HEK293 (cell line): Measurements from ENCODE around the gene TTC23L.
A peak's percentile ranks its signal among the peaks of the same experiment; 100 is the strongest.

Experiments
- CTCF ChIA-PET: fragments of 350-600 bp; formaldehyde crosslinking; extraction: SDS; loops from one replicate; lab custom pipeline; 2021; ENCODE audit warnings: antibody characterized with exemption; lab: Yijun Ruan, JAX
- POLR2A ChIA-PET: fragments of 300-600 bp; formaldehyde crosslinking; extraction: SDS; loops from one replicate; lab custom pipeline; 2020; ENCODE audit warnings: antibody characterized with exemption, inconsistent platforms; lab: Yijun Ruan, JAX
- H3K27ac ChIP-seq: fragments of 200-500 bp; sonication (Bioruptor generic); 2 replicates; pipeline ENCODE4 v1.5.1; 2014; ENCODE audit warnings: low read depth, low read length, control low read depth, inconsistent platforms; ENCODE audit errors: extremely low read depth
- H3K36me3 ChIP-seq, 2 experiments: fragments of 200-500 bp in 1 of 2; sonication (Bioruptor generic) in 1 of 2; 1 replicate in 1 of 2; 2 replicates in 1 of 2; pipeline ENCODE4 v1.5.1; 2014 to 2017; ENCODE audit warnings: inconsistent platforms in 2 of 2, low read length in 2 of 2; ENCODE audit not compliant: control insufficient read depth in 2 of 2, insufficient read depth in 1 of 2
- H3K4me1 ChIP-seq: fragments of 200-500 bp; sonication (Bioruptor generic); 2 replicates; pipeline ENCODE4 v1.5.1; 2014; ENCODE audit warnings: mild to moderate bottlenecking, low read length, inconsistent platforms; ENCODE audit not compliant: control insufficient read depth, insufficient read depth
- H3K4me3 ChIP-seq: 2 replicates; pipeline ENCODE4 v1.5.1; 2011; ENCODE audit warnings: low read depth, mild to moderate bottlenecking, control low read depth, low read length, moderate library complexity
- H3K9me3 ChIP-seq: fragments of 200-500 bp; sonication (Bioruptor generic); 2 replicates; pipeline ENCODE4 v1.5.1; 2014; ENCODE audit warnings: low read depth, low read length, inconsistent platforms; ENCODE audit not compliant: control insufficient read depth, insufficient read depth
- AEBP2 ChIP-seq: fragments of 450-650 bp; formaldehyde crosslinking; IDR thresholded peaks from 2 replicates; pipeline ENCODE4 v1.5.1; 2016; ENCODE audit warnings: missing biosample characterization, missing genetic modification characterization, borderline replicate concordance
- EGR2 ChIP-seq: fragments of 450-650 bp; formaldehyde crosslinking; IDR thresholded peaks from 2 replicates; pipeline ENCODE4 v1.5.1; 2016; ENCODE audit warnings: low read depth, missing biosample characterization, missing genetic modification characterization
- FEZF1 ChIP-seq: fragments of 450-650 bp; formaldehyde crosslinking; IDR thresholded peaks from 2 replicates; pipeline ENCODE4 v1.5.1; 2016; ENCODE audit warnings: missing biosample characterization, missing genetic modification characterization
- GLI2 ChIP-seq: fragments of 450-650 bp; formaldehyde crosslinking; IDR thresholded peaks from 2 replicates; pipeline ENCODE4; 2017; ENCODE audit warnings: missing biosample characterization, missing genetic modification characterization, low read depth, borderline replicate concordance
- GLIS1 ChIP-seq: fragments of 450-650 bp; formaldehyde crosslinking; IDR thresholded peaks from 2 replicates; pipeline ENCODE4 v1.5.1; 2016; ENCODE audit warnings: missing biosample characterization, missing genetic modification characterization
- MEIS1 ChIP-seq: sonication (generic); formaldehyde crosslinking; IDR thresholded peaks from 2 replicates; pipeline ENCODE4 v1.8.1; 2022; ENCODE audit warnings: missing genetic modification reagents, mild to moderate bottlenecking, borderline replicate concordance
- OSR2 ChIP-seq: fragments of 450-650 bp; formaldehyde crosslinking; IDR thresholded peaks from 2 replicates; pipeline ENCODE4 v1.5.1; 2016; ENCODE audit warnings: missing biosample characterization, missing genetic modification characterization
- TRIM28 ChIP-seq: IDR thresholded peaks from 2 replicates; pipeline ENCODE4 v1.6.1; 2011; ENCODE audit warnings: low read length, control low read depth, borderline replicate concordance
- WT1 ChIP-seq: fragments of 450-650 bp; formaldehyde crosslinking; IDR thresholded peaks from 2 replicates; pipeline ENCODE4 v1.5.1; 2016; ENCODE audit warnings: missing biosample characterization, missing genetic modification characterization
- YY1 ChIP-seq: fragments of 450-650 bp; formaldehyde crosslinking; IDR thresholded peaks from 2 replicates; pipeline ENCODE4 v1.5.1; 2018; ENCODE audit warnings: missing biosample characterization, missing genetic modification characterization
- ZBTB48 ChIP-seq: fragments of 450-650 bp; formaldehyde crosslinking; IDR thresholded peaks from 2 replicates; pipeline ENCODE4 v1.5.1; 2016; ENCODE audit warnings: missing biosample characterization, missing genetic modification characterization
- ZFHX2 ChIP-seq: fragments of 450-650 bp; formaldehyde crosslinking; conservative IDR thresholded peaks from 2 replicates; pipeline ENCODE4 v1.5.1; 2016; ENCODE audit warnings: missing biosample characterization, missing genetic modification characterization
- ZNF133 ChIP-seq: fragments of 450-650 bp; formaldehyde crosslinking; IDR thresholded peaks from 2 replicates; pipeline ENCODE4 v1.5.1; 2016; ENCODE audit warnings: missing biosample characterization, missing genetic modification characterization
- ZNF274 ChIP-seq, 2 experiments: fragments of 200-500 bp in 1 of 2; fragments of 450-650 bp in 1 of 2; sonication (Bioruptor generic) in 1 of 2; formaldehyde crosslinking in 1 of 2; IDR thresholded peaks; 2 replicates each; pipeline versions ENCODE4 v1.5.1 to v1.6.1; 2014 to 2016; ENCODE audit warnings: borderline replicate concordance in 1 of 2, inconsistent platforms in 1 of 2, low read length in 1 of 2, missing biosample characterization in 1 of 2, missing genetic modification characterization in 1 of 2
- ZNF37A ChIP-seq: fragments of 450-650 bp; IDR thresholded peaks from 2 replicates; pipeline ENCODE4 v1.5.1; 2018; ENCODE audit warnings: missing biosample characterization, missing genetic modification characterization
- ZNF391 ChIP-seq: fragments of 450-650 bp; formaldehyde crosslinking; IDR thresholded peaks from 2 replicates; pipeline ENCODE4 v1.5.1; 2016; ENCODE audit warnings: low read depth, missing biosample characterization, missing genetic modification characterization, borderline replicate concordance
- ZNF423 ChIP-seq: fragments of 450-650 bp; formaldehyde crosslinking; IDR thresholded peaks from 2 replicates; pipeline ENCODE4 v1.5.1; 2016; ENCODE audit warnings: missing biosample characterization, missing genetic modification characterization
- ZNF426 ChIP-seq: fragments of 450-650 bp; formaldehyde crosslinking; IDR thresholded peaks from 2 replicates; pipeline ENCODE4 v1.5.1; 2017; ENCODE audit warnings: missing biosample characterization, missing genetic modification characterization, mild to moderate bottlenecking, inconsistent platforms, moderate library complexity
- ZNF433 ChIP-seq: fragments of 450-650 bp; formaldehyde crosslinking; IDR thresholded peaks from 2 replicates; pipeline ENCODE4 v1.5.1; 2016; ENCODE audit warnings: missing biosample characterization, missing genetic modification characterization, low read depth
- ZNF610 ChIP-seq: fragments of 450-650 bp; formaldehyde crosslinking; IDR thresholded peaks from 2 replicates; pipeline ENCODE4 v1.5.1; 2016; ENCODE audit warnings: missing biosample characterization, missing genetic modification characterization, borderline replicate concordance
- ZNF626 ChIP-seq: fragments of 450-650 bp; sonication (Bioruptor Pico); formaldehyde crosslinking; IDR thresholded peaks from 2 replicates; pipeline ENCODE4 v1.5.1; 2018; ENCODE audit warnings: missing biosample characterization, missing genetic modification characterization, inconsistent platforms
- ZNF747 ChIP-seq: fragments of 450-650 bp; formaldehyde crosslinking; IDR thresholded peaks from 2 replicates; pipeline ENCODE4 v1.5.1; 2016; ENCODE audit warnings: missing biosample characterization, missing genetic modification characterization
- ZNF768 ChIP-seq: fragments of 450-650 bp; formaldehyde crosslinking; IDR thresholded peaks from 2 replicates; pipeline ENCODE4 v1.5.1; 2018; ENCODE audit warnings: missing biosample characterization, mild to moderate bottlenecking, missing genetic modification characterization
- ZNF843 ChIP-seq: fragments of 450-650 bp; formaldehyde crosslinking; IDR thresholded peaks from 2 replicates; pipeline ENCODE4 v1.5.1; 2016; ENCODE audit warnings: missing biosample characterization, missing genetic modification characterization
- ZSCAN30 ChIP-seq: fragments of 450-650 bp; IDR thresholded peaks from 2 replicates; pipeline ENCODE4 v1.5.1; 2018; ENCODE audit warnings: missing biosample characterization, mild to moderate bottlenecking, missing genetic modification characterization, moderate library complexity
- ZXDB ChIP-seq: fragments of 450-650 bp; formaldehyde crosslinking; IDR thresholded peaks from 2 replicates; pipeline ENCODE4 v1.5.1; 2016; ENCODE audit warnings: missing biosample characterization, missing genetic modification characterization
- TF ChIP-seq, protein P1 (sequence below): fragments of 450-650 bp; formaldehyde crosslinking; IDR thresholded peaks from 2 replicates; pipeline ENCODE4 v1.5.1; 2016; ENCODE audit warnings: missing biosample characterization, missing genetic modification characterization
- TF ChIP-seq, protein P2 (sequence below): fragments of 450-650 bp; formaldehyde crosslinking; IDR thresholded peaks from 2 replicates; pipeline ENCODE4 v1.5.1; 2016; ENCODE audit warnings: missing biosample characterization, missing genetic modification characterization
- TF ChIP-seq, protein P3 (sequence below): fragments of 450-650 bp; formaldehyde crosslinking; IDR thresholded peaks from 2 replicates; pipeline ENCODE4 v1.5.1; 2016; ENCODE audit warnings: missing biosample characterization, missing genetic modification characterization, low read depth
- TF ChIP-seq, protein P4 (sequence below): fragments of 450-650 bp; IDR thresholded peaks from 2 replicates; pipeline ENCODE4 v1.5.1; 2018; ENCODE audit warnings: missing biosample characterization, missing genetic modification characterization

TTC23L gene

GRCh38 chr5:34854459-34855174 is 15.7 kb downstream of the TTC23L start:
- ChIA-PET CTCF (interaction anchor here (0.5 to 1.4 kb wide), 5 partner anchors 10 to 382 kb away, joined by 3 to 4 read pairs (median 3); no protein-coding TSS in a partner anchor), POLR2A (interaction anchor here (0.6 kb wide), 1 partner anchor 16 kb away, joined by 3 read pairs; no protein-coding TSS in a partner anchor)
- H3K36me3 ChIP-seq = no peaks in the 10 kb centered on the region
- H3K9me3 ChIP-seq = no peaks in the 10 kb centered on the region
- H3K4me1 ChIP-seq = peaks cover 13% of the 10 kb centered on the region
- H3K27ac ChIP-seq = no peak overlapping the region
- H3K4me3 ChIP-seq = no peak overlapping the region
- TF ChIP-seq TRIM28 (peak; percentile 72; the same call in 1 of the 2 replicates), ZNF843 (tag by site-specific recombination) (peak; percentile 88), ZNF391 (tag by site-specific recombination) (no peak), ZFHX2 (tag by site-specific recombination) (peak; percentile 82), GLI2 (0 out of 2 replicates have a peak, but pooled peaks have one; percentile 8), EGR2 (peak; percentile 90), ZNF133 (tag by site-specific recombination) (no peak), OSR2 (peak; percentile 84), GLIS1 (tag by site-specific recombination) (peak; percentile 52; the same call in 1 of the 2 replicates), AEBP2 (tag by site-specific recombination) (no peak), ZNF626 (tag by site-specific recombination) (no peak), ZNF768 (tag by site-specific recombination) (0 out of 2 replicates have a peak, but pooled peaks have one; percentile 18), ZSCAN30 (peak; percentile 73; the same call in 1 of the 2 replicates), ZNF423 (no peak), ZNF610 (peak; percentile 57; the same call in 1 of the 2 replicates), ZNF37A (tag by site-specific recombination) (no peak), ZBTB48 (tag by site-specific recombination) (no peak), ZNF274 (IDR thresholded peaks at IDR 0.05; ENCODE audit: low read length) (no peak), ZNF274 (tag by site-specific recombination; IDR thresholded peaks at IDR 0.05; ENCODE audit: borderline replicate concordance) (no peak), YY1 (tag by site-specific recombination) (peak; percentile 48; the same call in 1 of the 2 replicates), ZNF426 (tag by site-specific recombination) (no peak), ZNF747 (tag by site-specific recombination) (no peak), FEZF1 (tag by site-specific recombination) (peak; percentile 100), ZXDB (tag by site-specific recombination) (0 out of 2 replicates have a peak, but pooled peaks have one; percentile 27), MEIS1 (no peak), ZNF433 (tag by site-specific recombination) (no peak), WT1 (no peak)
- TF ChIP-seq, protein P1, sequence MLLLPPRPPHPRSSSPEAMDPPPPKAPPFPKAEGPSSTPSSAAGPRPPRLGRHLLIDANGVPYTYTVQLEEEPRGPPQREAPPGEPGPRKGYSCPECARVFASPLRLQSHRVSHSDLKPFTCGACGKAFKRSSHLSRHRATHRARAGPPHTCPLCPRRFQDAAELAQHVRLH = peak; percentile 74
- TF ChIP-seq, protein P2, sequence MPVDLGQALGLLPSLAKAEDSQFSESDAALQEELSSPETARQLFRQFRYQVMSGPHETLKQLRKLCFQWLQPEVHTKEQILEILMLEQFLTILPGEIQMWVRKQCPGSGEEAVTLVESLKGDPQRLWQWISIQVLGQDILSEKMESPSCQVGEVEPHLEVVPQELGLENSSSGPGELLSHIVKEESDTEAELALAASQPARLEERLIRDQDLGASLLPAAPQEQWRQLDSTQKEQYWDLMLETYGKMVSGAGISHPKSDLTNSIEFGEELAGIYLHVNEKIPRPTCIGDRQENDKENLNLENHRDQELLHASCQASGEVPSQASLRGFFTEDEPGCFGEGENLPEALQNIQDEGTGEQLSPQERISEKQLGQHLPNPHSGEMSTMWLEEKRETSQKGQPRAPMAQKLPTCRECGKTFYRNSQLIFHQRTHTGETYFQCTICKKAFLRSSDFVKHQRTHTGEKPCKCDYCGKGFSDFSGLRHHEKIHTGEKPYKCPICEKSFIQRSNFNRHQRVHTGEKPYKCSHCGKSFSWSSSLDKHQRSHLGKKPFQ (tag by site-specific recombination) = peak; percentile 44; the same call in 1 of the 2 replicates
- TF ChIP-seq, protein P3, sequence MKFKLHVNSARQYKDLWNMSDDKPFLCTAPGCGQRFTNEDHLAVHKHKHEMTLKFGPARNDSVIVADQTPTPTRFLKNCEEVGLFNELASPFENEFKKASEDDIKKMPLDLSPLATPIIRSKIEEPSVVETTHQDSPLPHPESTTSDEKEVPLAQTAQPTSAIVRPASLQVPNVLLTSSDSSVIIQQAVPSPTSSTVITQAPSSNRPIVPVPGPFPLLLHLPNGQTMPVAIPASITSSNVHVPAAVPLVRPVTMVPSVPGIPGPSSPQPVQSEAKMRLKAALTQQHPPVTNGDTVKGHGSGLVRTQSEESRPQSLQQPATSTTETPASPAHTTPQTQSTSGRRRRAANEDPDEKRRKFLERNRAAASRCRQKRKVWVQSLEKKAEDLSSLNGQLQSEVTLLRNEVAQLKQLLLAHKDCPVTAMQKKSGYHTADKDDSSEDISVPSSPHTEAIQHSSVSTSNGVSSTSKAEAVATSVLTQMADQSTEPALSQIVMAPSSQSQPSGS (tag by site-specific recombination) = peak; percentile 6; the same call in 1 of the 2 replicates
- TF ChIP-seq, protein P4, sequence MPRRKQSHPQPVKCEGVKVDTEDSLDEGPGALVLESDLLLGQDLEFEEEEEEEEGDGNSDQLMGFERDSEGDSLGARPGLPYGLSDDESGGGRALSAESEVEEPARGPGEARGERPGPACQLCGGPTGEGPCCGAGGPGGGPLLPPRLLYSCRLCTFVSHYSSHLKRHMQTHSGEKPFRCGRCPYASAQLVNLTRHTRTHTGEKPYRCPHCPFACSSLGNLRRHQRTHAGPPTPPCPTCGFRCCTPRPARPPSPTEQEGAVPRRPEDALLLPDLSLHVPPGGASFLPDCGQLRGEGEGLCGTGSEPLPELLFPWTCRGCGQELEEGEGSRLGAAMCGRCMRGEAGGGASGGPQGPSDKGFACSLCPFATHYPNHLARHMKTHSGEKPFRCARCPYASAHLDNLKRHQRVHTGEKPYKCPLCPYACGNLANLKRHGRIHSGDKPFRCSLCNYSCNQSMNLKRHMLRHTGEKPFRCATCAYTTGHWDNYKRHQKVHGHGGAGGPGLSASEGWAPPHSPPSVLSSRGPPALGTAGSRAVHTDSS (tag by site-specific recombination) = 0 out of 2 replicates have a peak, but pooled peaks have one; percentile 39
